ENCODE measurements around the gene PPIP5K1.

GRCh38 chr15:43499635-43500034 is 90.4 kb downstream of the PPIP5K1 start:
- TF ChIP-seq POLR2A (IDR thresholded peaks at IDR 0.05; ENCODE audit: low read length) (no peak), GATA1 (IDR thresholded peaks at IDR 0.05; ENCODE audit: low read depth, low read length) (no peak)

All from erythroblast (primary cell).